SIG-M5 treated with dmso at 0.1 percent for 504 hours (cell line): Measurements from ENCODE around the gene TGFBR3L.

Experiments
- DNase-seq: peaks from one replicate; lab custom pipeline; 2025; ENCODE audit not compliant: unreplicated experiment; lab: John Stamatoyannopoulos, UW

TGFBR3L gene

GRCh38 chr19:7903244-7904073, 11.2 kb upstream of the TGFBR3L start, which contains the start of gene MAP2K7:
Gene MAP2K7 (plus strand): TSS chr19:7903877. CDS start chr19:7903945, 68 bp downstream.
- peak; percentile 94 for DNase-seq

GRCh38 chr19:7904074-7905020, 10.3 kb upstream of the TGFBR3L start:
- no peak for DNase-seq

- DNase-seq = no peak
Measured at GRCh38 chr19:7905268-7905667, 9.4 kb upstream of the TGFBR3L start.

- DNase-seq = no peak
Measured at GRCh38 chr19:7905859-7906258, 8.8 kb upstream of the TGFBR3L start.

GRCh38 chr19:7907122-7907521, 7.5 kb upstream of the TGFBR3L start:
- no peak for DNase-seq

- DNase-seq = no peak
Measured at GRCh38 chr19:7907544-7907943, 7.1 kb upstream of the TGFBR3L start.

- no peak for DNase-seq
Measured at GRCh38 chr19:7908078-7908699, 6.4 kb upstream of the TGFBR3L start.

- DNase-seq = no peak
Measured at GRCh38 chr19:7908742-7909461, 5.7 kb upstream of the TGFBR3L start.

- no peak for DNase-seq
Measured at GRCh38 chr19:7909471-7910067, 5.1 kb upstream of the TGFBR3L start.

GRCh38 chr19:7910321-7911161, 4.1 kb upstream of the TGFBR3L start:
- DNase-seq = no peak

- DNase-seq = no peak
Measured at GRCh38 chr19:7911508-7912143, 3.0 kb upstream of the TGFBR3L start.

GRCh38 chr19:7912144-7912696, 2.4 kb upstream of the TGFBR3L start:
- no peak for DNase-seq

GRCh38 chr19:7912697-7913564, 1.7 kb upstream of the TGFBR3L start:
- no peak for DNase-seq

GRCh38 chr19:7913652-7914051, 978 bp upstream of the TGFBR3L start:
- DNase-seq = no peak

- no peak for DNase-seq
Measured at GRCh38 chr19:7914099-7914498, 531 bp upstream of the TGFBR3L start.

GRCh38 chr19:7915250-7916102, 846 bp downstream of the TGFBR3L start:
- no peak for DNase-seq
